DMS114 treated with DMSO at 0.1 percent for 48 hours (cell line): ENCODE data around the gene TPM2.

ENCODE experiments used
- DNase-seq: peaks from one replicate; lab custom pipeline; 2025; ENCODE audit not compliant: unreplicated experiment; lab: John Stamatoyannopoulos, UW

Gene TPM2

GRCh38 chr9:35689542-35690293, at the start of gene TPM2:
Gene TPM2, minus strand, starts transcription at chr9:35689925. Its CDS starts 108 bp downstream, at chr9:35689817.
- DNase-seq, result no peak

- no peak for DNase-seq
Measured at GRCh38 chr9:35738924-35739323, 49.2 kb upstream of the TPM2 start.

DNA sequence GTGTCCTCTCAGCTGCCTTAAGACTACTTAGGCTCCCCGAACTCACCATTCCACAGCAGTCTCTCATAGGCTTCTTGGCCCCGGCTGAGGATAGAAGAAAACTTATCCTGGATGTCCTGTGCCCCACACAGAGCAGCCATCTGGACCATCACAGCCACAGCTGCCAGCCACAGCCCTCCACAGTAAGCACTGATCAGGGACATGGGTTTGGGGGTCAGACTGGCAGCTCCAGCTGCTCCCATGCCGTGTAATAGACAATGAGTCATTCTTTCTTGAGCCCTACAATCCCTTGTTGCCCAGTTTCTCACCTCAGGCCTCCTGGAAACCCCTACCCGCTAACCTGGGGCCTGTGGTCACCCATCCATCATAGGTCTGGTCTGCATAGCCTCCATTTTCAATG, 48.5 kb upstream of the TPM2 start:
- DNase-seq, result no peak

GRCh38 chr9:35737143-35737542, 47.4 kb upstream of the TPM2 start:
- DNase-seq, result no peak

- peak; percentile 60 for DNase-seq
Measured at GRCh38 chr9:35736201-35736633, 46.5 kb upstream of the TPM2 start.

- no peak for DNase-seq
Measured at GRCh38 chr9:35734096-35734495, 44.4 kb upstream of the TPM2 start.

GRCh38 chr9:35732800-35733541, 43.2 kb upstream of the TPM2 start:
- DNase-seq, result peak; percentile 8

GRCh38 chr9:35732185-35732799, 42.6 kb upstream of the TPM2 start, which contains the start of the genes CREB3 and TLN1:
Gene CREB3, plus strand, starts transcription at chr9:35732666. Its CDS starts 107 bp downstream, at chr9:35732773.
Gene TLN1, minus strand, starts transcription at chr9:35732195. Its CDS starts 6,501 bp downstream, at chr9:35725694.
- peak; percentile 91 for DNase-seq

DNA sequence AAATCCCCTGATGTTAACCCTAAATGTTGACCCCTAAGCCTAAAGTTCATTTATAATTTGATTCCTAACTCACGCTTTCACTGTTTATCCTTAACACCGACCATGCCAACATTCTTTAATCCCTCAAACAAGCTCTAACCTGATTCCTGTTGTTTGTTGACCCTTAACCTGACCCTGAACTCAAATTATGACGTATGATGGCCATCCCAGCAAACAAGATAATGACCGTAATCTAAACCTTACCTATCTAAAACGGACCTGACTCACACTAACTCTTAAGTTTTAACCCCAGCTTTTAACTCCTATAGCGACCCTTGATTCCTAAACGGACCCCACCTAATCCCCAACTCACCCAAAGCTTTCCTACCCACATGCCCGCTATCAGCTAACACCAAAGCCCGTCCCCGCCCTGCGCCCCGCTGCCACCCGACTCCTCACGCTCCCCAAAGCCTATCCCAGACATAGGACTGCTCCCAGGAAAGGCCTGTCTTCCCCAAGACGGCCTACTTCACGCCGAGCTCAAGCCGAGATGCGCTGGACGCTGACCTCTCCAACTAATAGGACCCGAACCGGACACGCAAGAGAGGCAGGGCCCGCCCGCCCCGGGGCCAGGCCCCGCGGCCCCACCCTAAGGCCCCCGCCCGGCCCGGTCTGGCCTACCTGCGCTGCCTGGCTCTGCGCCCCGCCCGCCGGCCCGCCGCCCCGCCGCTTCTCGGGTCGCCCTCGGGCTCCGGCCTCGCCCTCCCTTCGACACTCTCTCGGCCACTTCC, 41.9 kb upstream of the TPM2 start:
- no peak for DNase-seq

GRCh38 chr9:35730486-35730854, 40.7 kb upstream of the TPM2 start:
- no peak for DNase-seq

DNA sequence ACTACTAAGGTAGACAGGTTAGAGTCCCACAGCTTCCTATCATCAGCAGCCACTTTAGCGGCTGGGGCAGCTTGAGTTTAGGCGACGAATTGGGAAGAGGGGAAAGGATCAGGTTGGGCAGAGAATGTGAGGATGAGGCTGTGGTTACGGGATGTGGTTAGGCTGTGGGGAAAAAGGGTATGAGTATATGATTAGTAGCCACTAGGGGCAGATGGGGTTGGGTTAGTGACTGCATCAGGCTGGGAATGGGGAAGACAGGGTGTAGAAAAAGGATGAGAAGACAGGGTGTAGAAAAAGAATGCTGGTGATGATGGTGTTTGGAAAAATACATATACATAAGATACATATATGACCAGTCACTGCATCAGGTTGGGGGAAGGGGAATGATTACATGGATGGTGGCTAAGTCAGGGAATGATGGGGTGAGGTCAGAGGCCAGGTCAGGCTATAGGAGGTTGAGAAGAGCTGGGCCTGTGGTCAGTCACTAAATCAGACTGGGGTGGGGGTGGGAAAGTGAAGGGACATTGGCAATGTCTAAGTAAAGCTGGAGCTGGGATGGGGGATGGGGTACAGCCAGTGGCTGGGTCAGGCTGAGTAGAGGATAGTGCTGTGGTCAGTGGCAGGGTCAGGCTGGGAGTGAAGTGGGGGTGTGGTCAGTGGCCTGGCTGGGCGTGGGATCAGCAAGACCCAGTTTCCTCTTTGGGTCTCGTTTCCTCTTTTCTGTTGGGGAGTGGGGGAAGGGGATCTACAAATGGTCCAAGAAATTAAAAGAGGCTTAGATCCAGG, 40.2 kb upstream of the TPM2 start:
- DNase-seq, result peak; percentile 32

DNA sequence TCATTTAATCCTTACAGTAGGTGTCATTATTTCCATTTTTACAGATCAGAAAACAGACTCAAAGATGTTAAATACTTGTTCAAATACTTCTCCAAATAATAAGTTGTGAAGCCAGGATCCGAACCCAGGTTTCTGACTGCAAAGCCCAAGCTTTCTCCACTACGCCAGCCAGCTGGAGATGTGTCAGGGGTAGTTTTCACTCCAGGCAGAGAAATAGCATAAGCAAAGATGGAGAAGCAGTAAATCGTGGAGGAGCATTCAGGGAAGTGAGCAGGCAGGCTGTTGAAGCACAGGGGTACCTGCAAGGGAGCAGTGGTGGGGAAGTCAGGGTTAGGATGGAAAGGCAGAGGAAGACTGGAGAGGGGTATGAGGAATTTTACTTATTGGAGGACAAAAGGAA, 39.4 kb upstream of the TPM2 start:
- DNase-seq, result no peak

DNA sequence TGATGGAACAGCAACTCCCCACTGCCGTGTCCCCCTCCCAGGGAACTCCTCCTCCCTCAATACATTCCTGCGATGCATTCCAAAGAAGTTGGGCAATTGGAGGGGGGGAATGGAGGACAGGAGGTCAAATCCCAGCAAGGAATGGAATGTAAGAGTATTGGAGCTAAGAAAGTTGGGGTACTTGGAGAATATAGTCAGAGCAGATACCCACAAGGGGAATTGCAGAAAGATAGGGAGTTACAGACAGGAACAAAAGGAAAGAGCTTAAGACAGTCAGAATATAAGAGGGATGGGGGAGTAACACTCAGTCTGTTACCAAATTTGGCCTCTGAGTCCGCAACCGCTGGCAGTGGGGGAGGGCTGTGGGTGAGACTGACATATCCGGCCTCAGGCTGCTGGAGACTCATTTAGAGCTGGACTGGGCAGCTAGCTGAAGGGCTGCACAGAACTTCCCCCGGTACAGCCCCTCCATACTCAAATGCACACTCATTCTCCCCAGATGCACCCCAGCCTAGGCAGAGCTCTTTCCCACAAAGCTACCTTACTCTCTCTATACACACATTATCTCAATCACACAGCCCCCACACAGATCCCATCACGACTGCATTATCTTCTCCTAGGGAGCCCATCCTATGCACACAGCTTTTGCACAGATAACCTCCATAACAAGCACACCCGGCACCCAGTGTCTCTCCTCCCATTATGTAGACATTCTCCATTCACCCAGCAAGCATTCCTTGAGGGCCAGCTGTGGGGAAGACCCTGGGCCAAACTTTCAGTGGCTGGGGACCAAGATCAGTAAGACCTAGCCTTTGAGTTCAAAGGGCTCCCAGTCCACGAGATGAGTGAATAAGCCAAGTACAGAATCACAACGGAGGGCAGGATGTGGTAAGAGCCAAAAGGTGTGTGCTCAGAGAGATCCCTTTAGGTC, 38.6 kb upstream of the TPM2 start:
- DNase-seq, result no peak

DNA sequence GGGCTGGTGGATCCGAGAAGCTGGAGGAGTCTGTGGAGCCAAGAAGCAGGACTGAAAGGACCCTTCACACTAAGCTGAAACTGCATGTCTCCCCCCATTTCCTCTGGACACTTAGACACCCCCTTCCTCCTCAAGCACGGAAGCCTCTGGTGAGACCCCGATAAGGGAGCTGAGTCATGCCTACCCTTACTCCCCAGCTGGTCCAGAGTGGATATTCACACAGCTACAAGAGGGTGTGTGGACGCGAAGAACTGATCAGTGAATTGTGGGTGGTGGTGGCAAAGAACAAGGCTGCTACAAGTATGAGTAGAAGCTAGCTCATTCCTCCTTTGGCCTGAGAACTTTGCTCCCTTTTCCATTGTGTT, 37.9 kb upstream of the TPM2 start:
- no peak for DNase-seq

GRCh38 chr9:35726931-35727330, 37.2 kb upstream of the TPM2 start:
- no peak for DNase-seq

GRCh38 chr9:35725362-35725761, 35.6 kb upstream of the TPM2 start:
- no peak for DNase-seq

DNA sequence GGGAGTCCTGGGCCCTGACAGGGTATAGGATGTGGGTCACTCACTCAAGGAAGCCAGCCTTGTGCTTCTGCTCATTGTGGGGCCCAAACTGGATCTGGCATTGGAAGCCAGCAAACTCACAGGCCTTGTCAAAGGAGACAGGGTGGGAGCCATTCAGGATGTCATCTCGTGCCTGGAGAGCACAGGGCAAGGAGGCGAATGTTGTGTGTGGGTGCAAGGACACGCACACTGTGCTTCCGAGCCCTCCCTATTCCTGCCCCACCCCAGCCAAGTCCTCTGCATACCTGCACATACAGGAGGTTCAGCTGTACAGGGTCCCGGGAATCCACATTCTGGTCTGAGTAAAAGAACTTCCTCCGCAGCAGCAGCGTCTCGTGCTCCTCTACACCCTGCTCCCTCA, 34.2 kb upstream of the TPM2 start:
- DNase-seq, result no peak

- no peak for DNase-seq
Measured at GRCh38 chr9:35723426-35723825, 33.7 kb upstream of the TPM2 start.

DNA sequence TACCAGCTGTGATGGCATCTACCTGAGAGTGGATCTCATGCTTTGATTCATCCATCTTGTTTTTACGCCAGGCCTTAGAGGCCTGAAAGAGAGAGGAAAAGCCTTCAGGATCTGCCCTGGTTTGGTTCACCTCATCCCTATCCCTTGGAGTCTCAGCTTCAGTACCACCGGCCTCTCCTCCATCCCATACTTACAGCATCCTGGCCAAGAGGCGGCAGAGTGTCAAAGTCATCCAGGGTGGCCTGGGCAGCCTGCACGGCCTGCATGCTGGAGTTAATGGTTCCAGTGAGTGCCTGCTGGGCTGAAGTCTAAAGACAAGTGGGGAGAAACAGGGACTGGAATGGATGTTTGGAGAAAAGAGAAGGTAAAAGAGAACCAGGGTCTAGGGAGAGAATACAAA, 29.8 kb upstream of the TPM2 start:
- DNase-seq, result no peak
